Suppressor macrophage treated with lipopolysaccharide for 4 hours (primary cell): ENCODE results near the gene AJAP1.

Experiments used
- DNase-seq: peaks from one replicate; pipeline ENCODE4 v3.0.0-alpha.2; 2020

Gene AJAP1

GRCh38 chr1:4684136-4684535 is 29.7 kb downstream of the AJAP1 start:
- no peak for DNase-seq

DNA sequence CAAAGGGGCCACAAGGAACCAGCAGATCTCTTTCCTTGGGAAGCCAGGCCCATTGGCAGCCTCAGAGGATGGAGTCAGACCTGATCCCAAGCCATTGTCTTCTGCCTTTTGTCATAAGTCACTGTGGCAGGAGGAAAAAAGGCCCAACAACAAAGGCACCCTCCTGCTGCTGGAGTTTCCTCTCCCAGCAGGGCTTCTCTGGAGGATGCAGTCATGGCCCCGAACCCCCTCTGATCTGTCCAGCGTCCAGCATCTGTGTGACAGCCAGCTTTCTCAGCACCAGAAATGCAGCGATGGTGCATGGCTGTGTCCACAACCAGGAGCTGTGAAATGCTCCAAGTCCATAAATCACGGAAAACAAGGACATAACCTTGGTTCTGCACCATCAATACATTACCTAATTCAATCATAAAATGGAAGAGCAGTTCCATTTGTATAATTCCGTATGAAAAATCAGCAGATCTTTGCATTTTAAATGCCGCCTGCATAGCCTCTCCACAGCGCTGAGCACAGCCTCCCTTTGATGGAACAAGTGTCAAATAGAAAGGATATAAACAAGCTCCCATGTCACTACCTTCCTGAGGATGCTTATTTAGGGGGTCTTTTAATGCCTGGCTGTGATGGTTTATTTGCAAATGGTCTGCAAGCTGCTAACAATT is 30.6 kb downstream of the AJAP1 start:
- no peak for DNase-seq

DNA sequence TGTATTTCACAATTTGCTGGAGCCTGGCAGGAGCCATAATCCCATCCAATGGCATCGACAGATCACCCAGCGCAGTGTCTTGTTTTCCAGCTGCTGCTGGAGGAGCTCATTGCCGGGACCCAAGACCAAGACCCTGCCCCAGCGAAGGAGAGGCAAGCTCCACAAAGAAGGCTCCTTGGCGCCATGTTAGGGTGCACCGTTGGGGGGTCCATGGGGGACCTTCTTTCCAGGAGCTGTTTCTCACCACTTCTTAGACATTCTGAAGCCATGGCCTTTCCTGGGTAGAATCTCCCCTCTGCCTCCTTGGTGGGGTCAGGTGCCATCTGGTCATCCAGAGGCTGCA is 31.1 kb downstream of the AJAP1 start:
- no peak for DNase-seq

DNA sequence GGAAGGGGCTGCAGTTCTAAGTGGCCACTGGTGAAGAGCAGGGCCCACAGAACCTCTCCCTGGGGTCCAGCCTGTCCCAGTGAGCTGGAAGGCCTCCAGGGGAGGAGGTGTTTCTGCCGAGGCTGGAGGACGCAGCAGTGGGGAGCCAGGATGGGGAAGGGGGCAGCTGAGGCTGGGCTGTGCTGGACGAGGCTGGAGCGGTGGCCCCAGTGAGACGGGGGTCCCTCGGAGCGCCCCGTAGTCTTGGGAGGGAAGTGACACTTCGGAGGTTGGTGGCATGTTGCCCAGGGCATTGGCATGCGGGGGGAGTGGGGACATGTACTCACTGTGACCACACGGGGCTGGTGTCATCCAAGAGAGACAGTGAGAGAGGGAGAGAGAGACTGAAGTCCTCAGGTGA is 33.5 kb downstream of the AJAP1 start:
- no peak for DNase-seq

- DNase-seq = no peak
These were observed 35.0 kb downstream of the AJAP1 start for GRCh38 chr1:4689271-4689935.

- DNase-seq = no peak
These were observed 35.7 kb downstream of the AJAP1 start for GRCh38 chr1:4689941-4690635.

GRCh38 chr1:4690951-4691675 is 36.7 kb downstream of the AJAP1 start:
- DNase-seq = no peak

DNA sequence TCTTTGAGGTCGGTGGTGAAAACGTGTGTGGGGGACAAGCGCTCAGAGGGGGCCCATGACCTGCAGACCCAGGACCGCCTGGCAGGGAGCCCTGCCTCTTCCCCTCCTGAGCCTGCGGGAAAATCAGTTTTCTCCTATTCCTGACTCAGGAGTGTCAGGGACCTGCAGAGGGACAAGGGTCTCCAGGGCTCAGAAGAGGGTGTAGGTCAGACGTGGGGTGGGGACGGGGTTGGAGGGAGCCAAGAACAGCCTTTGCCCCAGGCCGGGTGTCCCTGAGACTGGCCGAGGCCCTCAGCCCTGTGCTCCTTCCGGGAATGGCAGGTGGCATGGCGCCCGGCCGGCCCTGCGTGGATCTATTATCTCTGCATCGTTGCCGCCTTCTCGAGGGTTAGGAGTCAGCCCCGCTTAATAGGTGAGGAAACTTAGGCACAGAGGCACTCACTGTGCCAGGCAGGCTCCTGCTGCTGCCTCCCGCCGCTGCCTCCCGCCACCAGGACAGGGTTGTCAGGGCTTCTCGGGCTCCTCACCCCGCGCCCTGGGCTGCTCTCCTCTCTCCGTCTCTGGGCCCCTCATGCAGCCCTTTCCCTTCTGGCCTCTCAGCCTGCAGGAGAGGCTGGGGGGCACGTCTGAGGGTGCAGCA is 37.5 kb downstream of the AJAP1 start:
- DNase-seq = no peak

- DNase-seq = no peak
These were observed 38.0 kb downstream of the AJAP1 start for GRCh38 chr1:4692437-4692836.

DNA sequence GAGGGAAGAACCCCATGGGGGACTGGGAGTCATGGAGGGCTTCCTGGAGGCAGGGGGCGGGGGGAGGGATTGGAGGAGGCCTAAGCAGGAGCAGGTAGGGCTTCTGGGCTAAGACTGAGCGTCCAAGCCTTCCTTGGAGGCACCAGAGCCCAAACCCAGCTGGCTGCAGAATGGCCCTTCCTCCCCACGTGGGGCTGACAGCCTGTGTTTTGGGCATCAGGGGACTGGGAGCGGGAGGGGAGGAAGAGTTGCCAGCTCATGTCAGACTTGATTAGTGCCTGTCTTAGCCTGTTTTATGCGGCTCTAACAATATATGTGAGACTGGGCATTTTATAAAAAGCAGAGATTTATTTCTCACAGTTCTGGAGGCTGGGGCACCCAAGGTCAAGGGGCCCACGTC is 38.9 kb downstream of the AJAP1 start:
- no peak for DNase-seq

DNA sequence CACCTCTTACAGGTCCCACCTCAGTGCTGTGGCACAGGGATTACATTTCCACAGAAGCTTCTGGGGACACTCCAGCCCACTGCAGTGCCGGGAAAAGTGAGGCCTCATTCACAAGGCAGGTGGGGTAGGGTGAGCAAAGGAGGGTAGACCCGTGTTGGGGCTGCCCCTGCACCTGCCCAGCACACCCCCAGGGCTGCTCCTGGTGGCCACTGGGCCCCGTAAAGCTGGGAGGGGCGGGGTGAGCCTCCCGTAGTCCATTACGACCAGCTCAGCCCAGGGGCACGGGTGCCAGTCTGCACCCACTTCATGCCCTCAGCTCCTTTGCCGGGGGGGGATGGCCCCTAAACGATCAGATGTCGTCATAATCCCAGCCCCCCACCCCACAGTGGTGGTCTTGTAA is 39.5 kb downstream of the AJAP1 start:
- no peak for DNase-seq

DNA sequence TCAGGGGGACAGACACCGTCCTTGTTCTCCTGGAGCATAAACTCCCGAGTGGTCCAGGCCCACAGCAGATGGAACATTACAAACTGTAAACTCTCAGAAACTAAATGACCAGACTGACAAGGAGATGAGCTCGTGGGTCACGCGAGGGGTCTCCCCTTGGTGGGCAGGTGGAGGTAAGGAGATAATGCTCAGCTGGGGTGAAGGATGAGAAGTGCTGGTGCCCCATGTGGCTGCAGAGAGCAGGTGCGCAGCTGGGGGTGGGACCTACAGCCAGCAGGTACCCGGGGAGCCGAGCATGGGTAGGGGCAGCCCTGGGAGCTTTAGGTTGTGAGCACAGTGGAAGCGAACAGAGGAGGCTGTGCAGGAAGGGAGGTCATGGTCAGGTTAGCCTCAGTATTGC is 40.1 kb downstream of the AJAP1 start:
- DNase-seq = no peak

- no peak for DNase-seq
These were observed 40.8 kb downstream of the AJAP1 start for GRCh38 chr1:4695241-4695640.

DNA sequence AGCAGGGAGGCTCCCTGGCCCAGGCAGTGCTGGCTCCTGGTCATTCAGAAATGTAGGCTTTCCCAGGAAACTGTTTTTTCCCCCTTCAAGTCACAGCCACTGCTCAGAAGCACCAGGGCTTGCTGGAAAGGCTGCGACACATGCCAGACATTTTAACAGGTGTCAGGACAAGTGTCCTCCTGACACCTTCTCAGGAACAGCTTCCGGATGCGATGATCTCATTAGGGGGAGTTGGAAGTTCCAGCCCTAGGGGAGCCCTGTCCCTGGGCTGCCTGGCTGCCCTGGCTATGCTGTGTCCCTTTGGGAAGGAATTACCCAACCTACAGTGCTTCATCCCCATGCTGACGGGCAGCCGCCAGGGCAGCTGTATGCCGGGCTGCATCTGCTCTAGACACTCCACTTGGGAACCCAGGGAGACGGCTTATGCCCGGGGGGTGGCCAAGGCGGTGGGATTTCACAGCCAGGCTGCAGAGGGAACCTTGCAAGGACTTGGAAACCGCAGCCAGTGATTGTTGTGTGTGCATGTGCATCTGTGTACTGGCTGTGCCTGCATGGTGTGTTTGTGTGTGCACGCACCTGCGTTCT is 41.8 kb downstream of the AJAP1 start:
- no peak for DNase-seq

DNA sequence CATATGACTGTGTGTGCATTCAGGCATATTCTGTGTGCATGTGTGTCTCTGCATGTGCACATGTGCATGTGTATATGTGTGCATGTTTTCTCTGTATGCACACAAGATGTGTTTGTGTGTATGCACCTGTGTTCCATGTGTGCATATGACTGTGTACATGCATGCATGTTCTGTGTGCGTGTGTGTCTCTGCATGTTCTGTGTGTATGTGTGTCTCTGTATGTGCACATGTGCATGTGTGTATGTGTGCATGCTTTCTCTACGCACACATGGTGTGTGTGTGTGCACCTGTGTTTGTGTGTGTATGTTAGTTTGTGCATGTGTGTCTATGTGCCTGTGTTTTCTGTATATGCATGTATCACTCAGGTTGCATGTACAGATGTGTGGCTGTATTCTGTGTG is 42.3 kb downstream of the AJAP1 start:
- no peak for DNase-seq

- DNase-seq = no peak
These were observed 43.4 kb downstream of the AJAP1 start for GRCh38 chr1:4697801-4698200.

DNA sequence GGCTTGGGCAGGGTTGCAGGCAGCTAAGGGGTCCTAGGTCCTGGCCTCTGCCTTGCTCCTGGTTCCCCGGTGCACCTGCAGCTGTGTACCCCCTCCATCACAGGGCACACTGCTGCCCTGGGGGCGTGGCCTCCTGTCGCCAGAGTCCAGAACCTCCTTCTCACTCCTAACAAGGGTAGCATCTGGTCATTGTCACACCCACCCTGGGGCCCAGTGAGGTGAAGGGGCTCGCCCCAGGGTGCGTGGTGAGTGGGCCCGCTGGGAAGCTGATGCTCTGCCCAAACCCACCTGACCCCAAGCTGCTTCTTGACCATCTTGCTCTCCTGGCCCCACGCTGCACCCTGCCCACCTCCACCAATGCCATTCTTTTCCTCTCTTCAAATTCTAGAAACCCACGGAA is 44.5 kb downstream of the AJAP1 start:
- DNase-seq = no peak

GRCh38 chr1:4699376-4700301 is 45.2 kb downstream of the AJAP1 start:
- no peak for DNase-seq

DNA sequence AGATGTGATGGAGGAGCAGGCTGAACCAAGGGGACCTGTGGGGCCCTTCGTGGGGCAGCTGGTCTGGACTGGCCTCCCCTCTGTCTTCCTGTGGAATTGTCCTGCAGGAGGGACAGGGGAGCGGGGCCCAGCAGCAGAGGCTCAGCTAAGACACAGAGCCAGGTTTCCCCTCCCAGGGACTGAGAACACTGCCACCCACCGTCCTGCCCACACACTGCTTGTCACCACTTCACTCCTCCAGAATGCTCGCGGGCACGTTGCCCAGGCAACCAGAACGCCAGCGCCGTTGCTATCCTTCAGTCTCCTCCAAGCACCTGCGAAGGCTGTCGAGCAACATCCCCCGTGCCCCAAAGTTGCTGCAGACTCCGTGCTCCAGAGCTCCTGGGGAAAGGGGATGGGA is 46.4 kb downstream of the AJAP1 start:
- no peak for DNase-seq

GRCh38 chr1:4701276-4701675 is 46.9 kb downstream of the AJAP1 start:
- no peak for DNase-seq

GRCh38 chr1:4702464-4702863 is 48.1 kb downstream of the AJAP1 start:
- no peak for DNase-seq

GRCh38 chr1:4702932-4703331 is 48.5 kb downstream of the AJAP1 start:
- no peak for DNase-seq
